Measurements from ENCODE around the gene EHD4. TPM values are rescaled to one million over a fixed set of nuclear protein-coding genes. Genes with fewer than 3 reads are reported as not detected.

The EHD4 gene
- total RNA-seq, 1 donor from 2014 or later = 21.1 TPM

DNA sequence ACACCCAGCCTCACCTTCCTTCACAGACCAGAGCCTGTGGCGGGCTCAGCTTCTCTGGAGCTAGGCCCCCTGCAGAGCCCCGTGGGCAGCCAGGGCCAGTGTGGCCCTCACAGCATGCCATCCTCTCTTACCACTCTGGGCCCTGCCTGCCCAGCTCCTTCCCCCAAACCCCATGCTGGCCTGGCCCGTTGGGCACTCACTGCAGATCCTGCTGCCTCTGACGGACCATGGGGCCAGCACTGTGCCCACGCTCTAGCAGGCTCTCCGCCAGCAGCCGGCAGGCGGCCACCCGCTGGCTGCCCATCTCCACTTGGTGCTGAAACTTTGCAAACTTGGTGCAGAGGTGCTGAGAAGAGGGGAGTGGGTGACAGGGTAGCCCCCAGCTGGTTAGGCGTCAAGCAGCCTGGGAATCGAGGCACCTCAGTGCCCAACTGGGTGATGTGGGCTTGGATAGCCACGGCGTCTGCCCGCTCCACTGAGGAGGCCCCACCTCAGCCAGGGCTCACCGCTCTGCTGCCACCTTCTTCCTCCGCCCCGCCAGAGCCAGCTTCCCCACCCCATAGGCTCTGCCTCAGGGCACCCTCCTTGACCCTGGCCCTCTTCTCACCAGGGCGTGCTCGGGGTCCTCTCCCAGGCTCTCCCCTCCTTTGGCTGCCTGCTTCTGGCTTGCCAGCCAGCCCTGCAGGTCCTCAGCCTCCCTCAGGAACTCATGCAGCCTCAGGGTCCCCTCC is 101.0 kb downstream of the EHD4 start:
- TF ChIP-seq, protein P1, sequence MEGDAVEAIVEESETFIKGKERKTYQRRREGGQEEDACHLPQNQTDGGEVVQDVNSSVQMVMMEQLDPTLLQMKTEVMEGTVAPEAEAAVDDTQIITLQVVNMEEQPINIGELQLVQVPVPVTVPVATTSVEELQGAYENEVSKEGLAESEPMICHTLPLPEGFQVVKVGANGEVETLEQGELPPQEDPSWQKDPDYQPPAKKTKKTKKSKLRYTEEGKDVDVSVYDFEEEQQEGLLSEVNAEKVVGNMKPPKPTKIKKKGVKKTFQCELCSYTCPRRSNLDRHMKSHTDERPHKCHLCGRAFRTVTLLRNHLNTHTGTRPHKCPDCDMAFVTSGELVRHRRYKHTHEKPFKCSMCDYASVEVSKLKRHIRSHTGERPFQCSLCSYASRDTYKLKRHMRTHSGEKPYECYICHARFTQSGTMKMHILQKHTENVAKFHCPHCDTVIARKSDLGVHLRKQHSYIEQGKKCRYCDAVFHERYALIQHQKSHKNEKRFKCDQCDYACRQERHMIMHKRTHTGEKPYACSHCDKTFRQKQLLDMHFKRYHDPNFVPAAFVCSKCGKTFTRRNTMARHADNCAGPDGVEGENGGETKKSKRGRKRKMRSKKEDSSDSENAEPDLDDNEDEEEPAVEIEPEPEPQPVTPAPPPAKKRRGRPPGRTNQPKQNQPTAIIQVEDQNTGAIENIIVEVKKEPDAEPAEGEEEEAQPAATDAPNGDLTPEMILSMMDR (IDR thresholded peaks at IDR 0.05; ENCODE audit: insufficient read depth, low read length, severe bottlenecking) = no peak
- Histone ChIP-seq H3K27me3 (ENCODE audit: control insufficient read depth, insufficient read depth, low read length) (no peaks in the 10 kb centered on the region), H3K4me3 (ENCODE audit: low read depth, low read length) (no peak overlapping the region), H3K36me3 (ENCODE audit: control insufficient read depth, insufficient read depth, low read length) (no peaks in the 10 kb centered on the region)
- FAIRE-seq = no peak
- DNase-seq (ENCODE audit: low read depth) = no peak

DNA sequence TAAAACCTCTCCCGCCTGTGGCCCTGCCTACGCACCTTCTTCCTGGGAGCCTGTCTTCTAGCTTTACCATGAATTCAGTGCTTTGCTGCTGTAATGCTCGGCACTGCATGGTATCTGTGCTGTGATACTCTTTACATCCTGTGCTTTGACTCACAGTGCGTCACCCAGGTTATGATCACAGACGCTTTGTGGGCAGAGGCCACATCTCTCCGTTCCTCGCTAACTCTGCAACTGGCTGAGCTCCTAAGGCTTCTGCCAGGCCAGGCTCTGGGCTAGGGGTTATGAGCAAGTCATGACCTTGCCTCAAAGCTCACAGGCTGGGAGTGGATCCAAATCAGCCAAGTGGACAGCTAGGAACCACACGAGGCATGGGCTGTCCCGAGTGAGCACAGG is 101.7 kb downstream of the EHD4 start:
- TF ChIP-seq, protein P1 (IDR thresholded peaks at IDR 0.05; ENCODE audit: insufficient read depth, low read length, severe bottlenecking) = no peak
- DNase-seq (ENCODE audit: low read depth) (peak; percentile 94), FAIRE-seq (peak; percentile 95)
- no peaks in the 10 kb centered on the region for H3K36me3 ChIP-seq (ENCODE audit: control insufficient read depth, insufficient read depth, low read length)
- H3K27me3 ChIP-seq (ENCODE audit: control insufficient read depth, insufficient read depth, low read length) = no peaks in the 10 kb centered on the region
- no peak overlapping the region for H3K4me3 ChIP-seq (ENCODE audit: low read depth, low read length)

DNA sequence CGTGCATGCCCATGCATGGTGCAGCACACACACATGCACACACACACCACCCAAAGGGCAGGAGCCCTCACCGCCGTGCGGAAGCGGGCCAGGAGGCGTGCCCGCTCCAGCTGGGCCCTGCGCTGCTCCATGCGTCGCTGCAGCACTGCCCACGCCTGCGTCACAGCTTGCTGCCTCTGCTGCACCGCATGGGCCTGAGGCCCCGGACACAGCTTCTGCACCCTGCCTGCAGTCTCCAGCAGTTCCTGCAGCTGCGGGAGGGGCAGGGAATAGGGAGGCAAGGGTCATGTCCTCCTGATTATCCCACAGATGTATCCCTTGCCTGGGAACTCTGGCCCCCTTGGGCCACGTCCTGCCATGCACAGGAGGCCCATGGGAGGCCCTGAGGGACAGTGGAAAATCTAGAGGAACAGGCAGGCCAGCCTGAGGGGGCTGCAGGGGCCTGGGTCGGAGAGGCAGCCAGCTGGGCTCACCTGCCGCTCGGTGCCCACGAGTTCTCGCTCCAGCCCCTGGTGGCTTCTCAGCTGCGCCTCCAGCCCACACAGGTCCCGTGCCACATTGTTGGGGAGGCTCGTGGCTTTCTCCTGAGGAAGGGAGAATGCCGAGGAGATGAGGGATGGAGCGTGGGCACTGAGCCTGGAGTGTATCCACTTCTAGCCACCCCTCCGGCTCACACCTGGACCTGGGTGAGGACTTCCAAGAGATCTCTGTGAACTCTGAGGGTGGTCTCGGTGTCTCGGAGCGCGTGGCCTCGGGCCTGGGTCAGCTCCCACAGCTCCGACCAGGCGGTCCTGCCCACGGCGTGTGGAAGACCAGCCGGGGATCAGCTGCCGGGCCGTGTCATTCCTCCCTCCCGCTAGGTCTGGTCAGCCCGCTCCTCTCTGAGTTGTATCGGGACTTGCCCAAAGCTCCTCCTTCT is 102.3 kb downstream of the EHD4 start:
- FAIRE-seq (no peak), DNase-seq (ENCODE audit: low read depth) (no peak)
- Histone ChIP-seq H3K27me3 (ENCODE audit: control insufficient read depth, insufficient read depth, low read length) (no peaks in the 10 kb centered on the region), H3K36me3 (ENCODE audit: control insufficient read depth, insufficient read depth, low read length) (no peaks in the 10 kb centered on the region), H3K4me3 (ENCODE audit: low read depth, low read length) (no peak overlapping the region)
- TF ChIP-seq, protein P1 (IDR thresholded peaks at IDR 0.05; ENCODE audit: insufficient read depth, low read length, severe bottlenecking) = no peak

DNA sequence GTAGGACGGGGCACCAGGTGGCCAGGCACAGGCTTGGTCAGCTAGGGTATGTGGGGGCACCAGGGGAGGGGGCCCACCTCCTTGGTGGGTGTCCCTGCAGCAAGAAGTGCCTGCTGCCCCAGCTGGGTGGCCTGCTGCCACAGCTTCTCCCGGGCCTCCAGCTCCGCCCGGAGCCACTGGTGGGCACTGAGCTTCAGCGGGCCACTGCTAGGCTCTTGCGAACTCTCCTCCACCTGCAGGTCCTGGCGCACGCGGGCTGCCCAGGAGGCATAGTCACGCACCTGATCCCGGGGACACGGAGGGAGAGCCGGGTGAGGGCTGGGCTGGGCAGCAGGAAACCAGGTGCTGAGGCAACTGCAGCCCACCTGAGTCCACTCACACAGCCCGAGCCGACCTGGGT is 104.0 kb downstream of the EHD4 start:
- no peak for FAIRE-seq
- Histone ChIP-seq H3K4me3 (ENCODE audit: low read depth, low read length) (no peak overlapping the region), H3K27me3 (ENCODE audit: control insufficient read depth, insufficient read depth, low read length) (no peaks in the 10 kb centered on the region), H3K36me3 (ENCODE audit: control insufficient read depth, insufficient read depth, low read length) (no peaks in the 10 kb centered on the region)
- DNase-seq (ENCODE audit: low read depth) = no peak
- TF ChIP-seq, protein P1 (IDR thresholded peaks at IDR 0.05; ENCODE audit: insufficient read depth, low read length, severe bottlenecking) = no peak

DNA sequence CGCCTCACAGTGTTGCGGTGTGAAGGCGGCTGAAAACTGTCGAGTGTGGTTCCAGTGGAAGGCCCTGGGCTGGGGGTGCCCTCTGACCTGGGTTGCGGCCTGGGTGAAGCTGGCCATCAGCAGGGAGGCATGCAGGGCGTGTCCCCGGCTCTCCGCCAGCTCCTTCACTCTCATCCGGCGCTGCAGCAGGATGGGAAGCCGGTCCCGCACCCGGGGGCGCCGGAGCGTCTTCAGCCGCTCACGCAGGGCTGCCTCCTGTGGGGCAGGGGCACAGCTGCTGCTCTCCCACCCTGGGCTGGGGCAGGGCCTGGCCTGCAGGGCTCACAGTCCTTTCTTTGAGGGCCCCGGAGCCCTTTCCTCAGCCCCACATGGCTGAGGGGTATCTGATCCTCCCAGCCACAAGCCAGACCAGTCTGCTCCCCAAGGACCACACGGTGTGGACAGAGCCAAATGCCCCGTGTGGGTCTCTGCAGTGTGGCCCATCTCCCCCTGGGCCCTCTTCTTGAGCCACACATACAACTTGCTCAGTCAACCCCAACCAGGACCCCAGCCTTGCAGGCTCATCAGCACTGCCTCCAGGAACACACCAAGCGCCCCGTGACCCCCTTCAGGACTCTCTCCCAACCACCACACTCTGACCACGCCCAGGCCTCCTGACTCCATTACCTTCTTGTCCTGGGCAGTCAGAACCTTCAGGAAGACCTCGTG is 105.3 kb downstream of the EHD4 start:
- DNase-seq (ENCODE audit: low read depth) (no peak), FAIRE-seq (no peak)
- TF ChIP-seq, protein P1 (IDR thresholded peaks at IDR 0.05; ENCODE audit: insufficient read depth, low read length, severe bottlenecking) = no peak
- no peak overlapping the region for H3K4me3 ChIP-seq (ENCODE audit: low read depth, low read length)
- H3K27me3 ChIP-seq (ENCODE audit: control insufficient read depth, insufficient read depth, low read length) = no peaks in the 10 kb centered on the region
- no peaks in the 10 kb centered on the region for H3K36me3 ChIP-seq (ENCODE audit: control insufficient read depth, insufficient read depth, low read length)
